ENCODE measurements around the gene LSS. TPM values are rescaled to one million over a fixed set of nuclear protein-coding genes. Genes with fewer than 3 reads are reported as not detected.
A peak's percentile ranks its signal among the peaks of the same experiment; 100 is the strongest.
"Not testable (repeated sequence)": the region's sequence is repeated elsewhere in the genome, so short reads cannot be mapped to it uniquely, and the experiment has no call there.

Gene LSS
- total RNA-seq, 4 donors from 2014 or later = 128 to 251 (median 164) TPM

DNA sequence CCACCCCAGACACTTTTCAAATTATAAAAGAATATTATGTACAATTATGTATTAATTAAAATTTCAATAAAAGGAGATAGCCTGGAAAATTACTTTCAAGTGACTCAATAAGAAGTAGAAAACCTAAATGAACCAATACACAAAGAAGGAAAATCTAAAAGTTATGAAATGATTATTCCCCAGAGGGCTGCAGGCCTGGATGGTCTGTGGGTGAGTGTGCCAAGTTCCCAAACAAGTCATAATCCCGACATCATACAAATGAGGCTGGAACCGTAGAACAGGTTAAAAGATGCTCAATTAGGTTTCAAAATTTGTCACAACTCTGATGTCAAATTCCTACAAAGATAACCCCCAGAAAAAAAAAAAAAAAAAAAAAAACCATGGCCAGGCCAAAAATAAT is 57.0 kb downstream of the LSS start:
- no peaks in the 10 kb centered on the region for H3K4me1 ChIP-seq
- H3K36me3 ChIP-seq = no peaks in the 10 kb centered on the region
- H3K27me3 ChIP-seq = no peaks in the 10 kb centered on the region
- WGBS = 53% methylated on average over 2 of the region's 2 CpGs
- DNase-seq (ENCODE audit: low spot score in 2 of 2) = peak; percentile 12 to 32
- no peaks in the 10 kb centered on the region for H3K9me3 ChIP-seq
- no peak overlapping the region for H3K4me3 ChIP-seq
- H3K27ac ChIP-seq = no peak overlapping the region
- TF ChIP-seq POLR2A (IDR thresholded peaks at IDR 0.05) (no peak), EP300 (IDR thresholded peaks at IDR 0.05) (no peak), POLR2AphosphoS5 (IDR thresholded peaks at IDR 0.05) (no peak)
- TF ChIP-seq, protein P1, sequence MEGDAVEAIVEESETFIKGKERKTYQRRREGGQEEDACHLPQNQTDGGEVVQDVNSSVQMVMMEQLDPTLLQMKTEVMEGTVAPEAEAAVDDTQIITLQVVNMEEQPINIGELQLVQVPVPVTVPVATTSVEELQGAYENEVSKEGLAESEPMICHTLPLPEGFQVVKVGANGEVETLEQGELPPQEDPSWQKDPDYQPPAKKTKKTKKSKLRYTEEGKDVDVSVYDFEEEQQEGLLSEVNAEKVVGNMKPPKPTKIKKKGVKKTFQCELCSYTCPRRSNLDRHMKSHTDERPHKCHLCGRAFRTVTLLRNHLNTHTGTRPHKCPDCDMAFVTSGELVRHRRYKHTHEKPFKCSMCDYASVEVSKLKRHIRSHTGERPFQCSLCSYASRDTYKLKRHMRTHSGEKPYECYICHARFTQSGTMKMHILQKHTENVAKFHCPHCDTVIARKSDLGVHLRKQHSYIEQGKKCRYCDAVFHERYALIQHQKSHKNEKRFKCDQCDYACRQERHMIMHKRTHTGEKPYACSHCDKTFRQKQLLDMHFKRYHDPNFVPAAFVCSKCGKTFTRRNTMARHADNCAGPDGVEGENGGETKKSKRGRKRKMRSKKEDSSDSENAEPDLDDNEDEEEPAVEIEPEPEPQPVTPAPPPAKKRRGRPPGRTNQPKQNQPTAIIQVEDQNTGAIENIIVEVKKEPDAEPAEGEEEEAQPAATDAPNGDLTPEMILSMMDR (IDR thresholded peaks at IDR 0.05) = no peak

DNA sequence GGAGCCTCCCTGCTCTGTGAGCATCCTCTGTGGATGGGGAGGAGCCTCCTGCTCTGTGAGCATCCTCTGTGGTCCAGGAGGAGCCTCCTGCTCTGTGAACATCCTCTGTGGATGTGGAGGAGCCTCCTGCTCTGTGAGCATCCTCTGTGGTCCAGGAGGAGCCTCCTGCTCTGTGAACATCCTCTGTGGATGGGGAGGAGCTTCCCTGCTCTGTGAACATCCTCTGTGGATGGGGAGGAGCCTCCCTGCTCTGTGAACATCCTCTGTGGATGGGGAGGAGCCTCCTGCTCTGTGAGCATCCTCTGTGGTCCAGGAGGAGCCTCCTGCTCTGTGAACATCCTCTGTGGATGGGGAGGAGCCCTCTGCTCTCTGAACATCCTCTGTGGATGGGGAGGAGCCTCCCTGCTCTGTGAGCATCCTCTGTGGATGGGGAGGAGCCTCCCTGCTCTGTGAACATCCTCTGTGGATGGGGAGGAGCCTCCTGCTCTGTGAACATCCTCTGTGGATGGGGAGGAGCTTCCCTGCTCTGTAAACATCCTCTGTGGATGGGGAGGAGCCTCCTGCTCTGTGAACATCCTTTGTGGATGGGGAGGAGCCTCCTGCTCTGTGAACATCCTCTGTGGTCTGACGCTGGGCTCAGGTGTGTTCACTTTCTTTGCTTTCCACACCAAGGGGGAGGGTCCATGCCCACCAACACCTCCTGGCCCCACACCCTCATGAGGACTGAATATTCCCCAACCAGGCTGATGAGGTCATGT is 58.0 kb downstream of the LSS start:
- not testable (repeated sequence) for H3K4me1 ChIP-seq, H3K4me3 ChIP-seq, H3K36me3 ChIP-seq, H3K27me3 ChIP-seq, H3K9me3 ChIP-seq, H3K27ac ChIP-seq
- peak; percentile 35 to 48 for DNase-seq (ENCODE audit: low spot score in 2 of 2)
- 80% methylated on average over 1 of the region's 1 CpG for WGBS

DNA sequence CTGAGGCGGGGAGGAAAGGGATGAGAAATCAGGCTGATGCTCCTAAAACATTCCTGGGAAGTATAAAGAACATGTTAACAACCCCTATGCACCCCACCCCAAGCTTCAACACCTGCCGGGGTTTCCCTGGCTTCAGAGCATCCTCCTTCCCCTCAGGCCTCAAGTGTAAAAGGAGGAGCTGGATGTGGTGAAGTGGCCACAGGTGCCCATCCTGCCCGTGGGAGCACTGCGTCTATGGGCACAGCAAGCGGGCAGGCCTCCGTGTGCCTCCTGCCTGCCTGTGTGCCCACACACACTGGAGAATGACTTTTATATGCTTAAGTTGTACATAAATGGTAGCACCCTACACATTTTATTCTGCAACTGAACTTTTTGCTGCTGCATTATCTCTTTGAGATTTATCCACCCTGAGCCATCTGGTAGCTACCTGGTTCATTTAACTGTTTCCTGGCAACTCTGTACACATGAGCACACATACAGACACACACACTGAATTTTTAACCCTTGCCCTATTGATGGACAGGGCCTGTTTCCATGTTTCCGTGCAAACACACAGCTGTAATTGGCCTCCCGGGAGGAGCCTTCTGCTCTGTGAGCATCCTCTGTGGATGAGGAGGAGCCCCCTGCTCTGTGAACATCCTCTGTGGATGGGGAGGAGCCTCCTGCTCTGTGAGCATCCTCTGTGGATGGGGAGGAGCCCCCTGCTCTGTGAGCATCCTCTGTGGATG is 59.8 kb downstream of the LSS start:
- no peak overlapping the region for H3K27ac ChIP-seq
- no peaks in the 10 kb centered on the region for H3K4me1 ChIP-seq
- DNase-seq (ENCODE audit: low spot score in 2 of 2) = peak in 1 of 2 donors; percentile 6
- TF ChIP-seq EP300 (IDR thresholded peaks at IDR 0.05) = no peak
- TF ChIP-seq POLR2AphosphoS5 (IDR thresholded peaks at IDR 0.05) = no peak
- TF ChIP-seq, protein P1 (IDR thresholded peaks at IDR 0.05) = no peak
- no peak for TF ChIP-seq POLR2A (IDR thresholded peaks at IDR 0.05)
- H3K36me3 ChIP-seq = no peaks in the 10 kb centered on the region
- peaks cover 5% of the 10 kb centered on the region for H3K27me3 ChIP-seq
- H3K4me3 ChIP-seq = no peak overlapping the region
- 76% methylated on average over 8 of the region's 8 CpGs for WGBS
- no peaks in the 10 kb centered on the region for H3K9me3 ChIP-seq

DNA sequence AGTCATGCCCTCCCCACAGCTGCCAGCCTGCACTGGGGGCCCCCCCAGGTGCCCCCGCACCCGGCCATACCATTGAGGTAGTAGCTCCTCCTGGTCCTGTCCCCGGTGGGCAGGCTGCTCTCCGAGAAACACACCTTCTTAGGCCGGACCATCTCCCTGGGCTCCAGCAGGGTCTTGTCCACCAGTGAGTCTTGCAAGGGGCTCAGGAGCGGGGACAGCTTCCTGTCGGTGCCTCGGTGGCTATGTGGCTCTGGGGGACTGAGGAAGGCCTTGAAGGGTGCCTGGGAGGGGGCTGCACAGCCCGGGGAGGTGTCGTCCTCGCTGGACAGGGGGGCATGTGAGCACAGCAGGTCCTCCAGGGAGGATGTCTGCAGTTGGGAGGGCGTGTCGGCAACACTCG is 60.3 kb downstream of the LSS start:
- Histone ChIP-seq H3K9me3 (no peaks in the 10 kb centered on the region), H3K4me3 (no peak overlapping the region), H3K4me1 (no peaks in the 10 kb centered on the region), H3K36me3 (no peaks in the 10 kb centered on the region), H3K27ac (no peak overlapping the region), H3K27me3 (peaks cover 5% of the 10 kb centered on the region)
- no peak for TF ChIP-seq POLR2AphosphoS5 (IDR thresholded peaks at IDR 0.05)
- TF ChIP-seq EP300 (IDR thresholded peaks at IDR 0.05) = no peak
- TF ChIP-seq POLR2A (IDR thresholded peaks at IDR 0.05) = no peak
- TF ChIP-seq, protein P1 (IDR thresholded peaks at IDR 0.05) = no peak
- DNase-seq (ENCODE audit: low spot score in 2 of 2) = peak; percentile 48 to 67
- 84% methylated on average over 14 of the region's 14 CpGs for WGBS

DNA sequence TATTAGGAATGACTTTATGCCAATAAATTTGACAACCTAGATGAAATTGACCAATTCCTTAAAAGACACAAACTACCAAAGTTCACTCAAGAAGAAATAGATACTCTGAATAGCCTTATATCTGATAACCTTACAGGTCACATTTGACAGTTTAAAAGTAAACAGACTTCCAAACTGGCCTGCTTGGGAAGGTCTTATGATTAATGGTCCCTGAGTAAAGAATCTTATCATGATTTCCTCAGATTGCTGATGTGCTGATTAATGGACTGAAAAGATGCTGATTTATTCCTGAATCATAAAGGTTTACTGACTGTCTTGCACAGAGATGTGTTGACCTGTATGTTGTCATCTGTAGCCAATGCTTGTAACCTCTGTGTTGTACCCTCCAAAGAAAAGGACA is 63.5 kb downstream of the LSS start:
- TF ChIP-seq EP300 (IDR thresholded peaks at IDR 0.05) = no peak
- TF ChIP-seq, protein P1 (IDR thresholded peaks at IDR 0.05) = no peak
- no peak for TF ChIP-seq POLR2AphosphoS5 (IDR thresholded peaks at IDR 0.05)
- TF ChIP-seq POLR2A (IDR thresholded peaks at IDR 0.05) = no peak
- H3K27ac ChIP-seq = no peak overlapping the region

More for the DNA sequence above, 63.5 kb downstream of the LSS start:
- Histone ChIP-seq H3K4me1 (peaks cover 11% of the 10 kb centered on the region), H3K4me3 (no peak overlapping the region), H3K9me3 (no peaks in the 10 kb centered on the region), H3K27me3 (peaks cover 22% of the 10 kb centered on the region), H3K36me3 (no peaks in the 10 kb centered on the region)
- DNase-seq (ENCODE audit: low spot score in 2 of 2) = no peak
